Dermis blood vessel endothelial cell (primary cell): ENCODE measurements around the gene LIN37. TPM values are rescaled to one million over a fixed set of nuclear protein-coding genes. Genes with fewer than 3 reads are reported as not detected.

Source experiments
- DNase-seq: peaks from one replicate; pipeline ENCODE4 v3.0.0; 2010
- total RNA-seq: library from RNA; depleted of rRNA; stranded (reverse); fragments of >200 nt; gene quantifications from 2 replicates; pipeline ENCODE4 v1.2.3, GENCODE V29; 2014

The LIN37 gene
- total RNA-seq, 1 donor from 2014 or later = 8.2 TPM

- no peak for DNase-seq
Measured at GRCh38 chr19:35736913-35737886, 11.2 kb upstream of the LIN37 start.

DNA sequence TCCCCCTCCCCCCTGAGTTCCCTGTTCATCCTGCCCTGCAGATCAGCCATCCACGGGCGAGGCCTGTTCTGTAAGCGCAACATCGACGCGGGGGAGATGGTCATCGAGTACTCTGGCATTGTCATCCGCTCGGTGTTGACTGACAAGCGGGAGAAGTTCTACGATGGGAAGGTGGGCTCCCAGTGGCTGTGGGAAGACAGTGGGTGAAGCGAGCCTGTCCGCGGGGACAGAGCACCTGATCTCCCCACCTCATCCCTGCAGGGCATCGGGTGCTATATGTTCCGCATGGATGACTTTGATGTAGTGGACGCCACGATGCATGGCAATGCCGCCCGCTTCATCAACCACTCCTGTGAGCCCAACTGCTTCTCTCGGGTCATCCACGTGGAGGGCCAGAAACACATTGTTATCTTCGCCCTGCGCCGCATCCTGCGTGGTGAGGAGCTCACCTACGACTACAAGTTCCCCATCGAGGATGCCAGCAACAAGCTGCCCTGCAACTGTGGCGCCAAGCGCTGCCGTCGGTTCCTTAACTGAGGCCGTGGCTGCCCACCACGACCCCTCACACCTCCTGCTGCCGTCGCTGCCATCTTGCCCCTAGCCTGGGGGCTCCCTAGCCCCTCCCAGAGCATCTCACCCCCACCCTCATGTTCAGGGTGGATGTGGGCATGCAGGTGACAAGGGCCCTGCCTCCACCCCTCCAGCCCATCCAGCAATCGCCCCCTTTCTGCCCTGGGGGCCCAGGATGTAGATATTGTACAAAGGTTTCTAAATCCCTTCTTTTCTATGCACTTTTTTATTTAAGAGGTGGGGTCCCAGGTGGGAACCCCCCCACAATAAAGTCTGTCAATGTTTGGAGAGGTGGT lies 10.1 kb upstream of the LIN37 start:
- DNase-seq = no peak

DNA sequence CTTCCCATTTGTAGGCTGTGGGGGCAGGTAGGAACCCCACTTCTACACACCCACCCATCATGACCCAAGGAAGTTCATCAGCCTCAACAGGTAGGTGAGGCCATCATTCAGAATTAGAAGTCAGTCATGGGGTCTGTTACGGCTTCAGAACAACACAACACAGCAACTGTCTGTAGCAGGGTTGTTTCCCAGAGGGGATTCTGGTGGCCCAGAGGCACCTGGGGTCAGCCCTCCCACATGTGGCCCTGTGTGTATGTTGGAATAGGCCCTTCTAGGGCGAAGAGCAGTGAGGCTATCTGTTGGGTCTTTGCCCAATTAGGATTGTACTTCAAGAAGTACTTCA lies 9.5 kb upstream of the LIN37 start:
- no peak for DNase-seq

- DNase-seq = no peak
Measured at GRCh38 chr19:35739275-35740107, 8.9 kb upstream of the LIN37 start.

DNA sequence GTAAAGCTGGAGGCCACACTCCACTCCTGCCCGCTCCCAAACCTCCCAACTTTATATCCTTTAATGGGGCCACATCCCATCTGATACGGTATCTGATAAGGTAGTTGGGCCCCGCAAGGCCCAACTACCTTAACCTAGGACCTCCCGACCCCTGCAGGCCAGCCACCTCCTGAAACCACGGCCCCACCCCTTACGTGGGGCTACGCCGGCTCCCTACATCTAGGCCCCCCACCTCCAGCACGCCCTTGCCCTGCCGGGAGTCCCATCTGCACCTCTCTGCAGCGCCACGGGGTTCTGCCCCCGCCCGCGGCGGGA lies 8.3 kb upstream of the LIN37 start:
- DNase-seq = no peak

DNA sequence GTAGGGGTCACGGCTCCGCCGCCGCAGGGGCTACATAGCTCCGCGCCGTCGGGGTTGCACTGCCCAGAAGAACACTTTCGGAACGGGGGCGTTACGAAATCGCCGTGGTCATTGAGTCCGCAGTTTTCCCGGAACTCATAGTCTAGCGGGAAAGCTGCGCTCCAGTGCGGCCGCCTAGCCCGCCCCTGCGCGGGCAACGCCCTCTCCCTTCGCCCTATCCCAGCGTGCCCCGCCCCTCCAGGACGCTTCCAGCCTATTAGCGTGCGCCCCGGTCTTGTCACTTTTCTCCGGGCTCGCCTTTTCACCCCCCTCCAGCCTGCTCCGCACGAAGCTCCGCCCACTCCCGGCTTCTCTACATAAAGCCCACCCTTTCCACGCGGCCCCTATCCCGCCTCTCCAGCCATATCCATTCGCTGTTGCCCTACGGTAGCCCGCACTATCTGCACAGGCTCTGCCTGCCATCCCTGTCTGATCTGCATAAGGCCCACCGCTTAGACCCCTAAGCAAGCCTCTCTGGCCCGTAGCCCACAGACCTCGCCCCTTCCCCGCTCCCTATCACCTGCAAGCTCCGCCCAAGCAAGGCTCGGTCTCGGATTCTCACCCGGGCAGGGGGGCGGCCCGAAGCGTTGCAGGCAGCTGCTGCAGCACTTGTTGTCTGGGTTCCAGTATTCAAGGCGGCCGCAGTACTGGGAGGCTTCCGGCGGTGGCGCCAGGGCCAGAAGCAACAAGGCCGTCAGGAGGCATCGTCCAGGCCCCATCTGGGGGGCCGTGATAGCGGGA lies 7.8 kb upstream of the LIN37 start:
- peak; percentile 96 for DNase-seq

GRCh38 chr19:35741203-35741515 lies 7.2 kb upstream of the LIN37 start:
- DNase-seq = no peak

GRCh38 chr19:35742121-35742724 lies 6.2 kb upstream of the LIN37 start, which contains the start of gene IGFLR1:
IGFLR1 (minus strand) TSS chr19:35742452; CDS start chr19:35741180, 1,272 bp downstream.
- DNase-seq = no peak

DNA sequence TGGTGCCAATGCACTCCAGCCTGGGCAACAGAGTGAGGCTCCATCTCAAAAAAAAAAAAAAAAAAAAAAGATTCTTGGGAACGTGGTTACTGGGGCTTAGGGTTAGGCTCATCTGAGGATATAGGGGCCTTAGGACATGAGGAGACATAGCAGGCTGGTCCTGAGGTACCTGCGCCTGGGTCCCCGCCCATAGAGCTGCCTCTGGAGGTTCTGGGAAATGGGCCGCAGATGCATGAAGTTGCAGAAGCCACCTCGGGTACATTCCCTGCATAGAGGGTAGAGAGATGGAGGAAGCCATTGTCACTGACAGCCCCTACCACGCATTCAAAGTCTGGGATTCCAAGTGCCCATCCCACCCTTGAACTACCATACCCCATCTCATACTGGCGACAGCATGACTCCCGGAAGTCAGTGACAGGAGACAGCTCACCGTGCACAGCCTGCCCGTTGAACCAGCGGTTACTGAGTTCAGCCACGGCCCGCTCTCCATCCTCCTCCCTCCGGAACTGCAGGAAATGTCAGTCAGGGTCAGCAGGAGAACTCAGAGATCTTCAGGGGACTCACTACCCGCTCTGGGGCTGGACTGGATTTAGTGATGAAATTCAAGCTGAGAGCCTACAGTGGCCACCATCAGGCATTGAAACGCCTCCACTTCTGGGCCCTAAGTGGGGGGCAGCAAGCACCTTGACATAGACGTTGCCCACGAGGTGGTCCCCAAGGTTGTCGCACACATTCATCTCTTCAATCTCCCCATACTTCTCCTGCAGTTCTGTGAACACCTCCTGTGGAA lies 4.5 kb upstream of the LIN37 start:
- no peak for DNase-seq

DNA sequence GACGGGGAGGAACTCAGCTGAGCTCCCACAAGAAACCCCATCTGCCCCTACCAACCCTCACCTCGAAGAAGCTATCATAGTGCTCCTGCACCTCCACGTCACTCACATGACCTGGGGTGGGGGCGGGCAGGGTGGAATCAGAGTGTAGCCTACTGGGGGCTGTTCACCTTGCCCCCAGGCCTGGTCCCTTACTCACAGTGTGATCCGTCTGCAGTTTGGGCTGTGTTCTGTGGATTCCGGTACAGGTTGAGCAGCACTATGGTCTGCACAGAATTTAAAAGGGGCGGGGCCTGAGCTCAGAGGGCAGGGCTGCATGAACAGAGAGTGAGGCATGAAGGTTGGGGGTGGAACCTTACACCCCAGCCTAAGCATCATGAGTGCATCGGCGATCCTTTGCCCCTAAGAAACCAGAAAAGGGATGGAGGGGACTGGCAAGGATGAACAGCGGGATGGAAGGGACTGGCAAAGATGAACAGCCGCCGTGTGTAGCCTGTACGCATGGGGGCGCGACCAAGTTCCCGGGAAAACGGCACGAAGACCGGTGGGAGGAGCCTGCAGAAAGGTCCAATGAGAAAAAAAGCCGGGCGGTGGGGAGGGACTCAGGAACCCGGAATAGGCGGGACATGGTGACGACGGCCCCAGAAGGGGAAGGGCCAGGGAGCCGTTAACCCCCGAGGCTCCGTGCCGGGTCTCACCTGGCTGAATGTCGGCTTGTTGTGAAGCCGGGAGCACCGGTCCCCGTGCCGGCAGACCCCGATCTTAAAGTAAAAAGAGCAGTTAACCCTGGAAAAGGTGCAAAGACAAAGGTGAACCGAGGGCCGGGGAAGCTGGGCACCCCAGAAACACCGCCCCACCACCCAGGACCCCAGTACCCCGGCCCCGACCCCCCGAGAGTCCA lies 3.7 kb upstream of the LIN37 start:
- peak; percentile 97 for DNase-seq

DNA sequence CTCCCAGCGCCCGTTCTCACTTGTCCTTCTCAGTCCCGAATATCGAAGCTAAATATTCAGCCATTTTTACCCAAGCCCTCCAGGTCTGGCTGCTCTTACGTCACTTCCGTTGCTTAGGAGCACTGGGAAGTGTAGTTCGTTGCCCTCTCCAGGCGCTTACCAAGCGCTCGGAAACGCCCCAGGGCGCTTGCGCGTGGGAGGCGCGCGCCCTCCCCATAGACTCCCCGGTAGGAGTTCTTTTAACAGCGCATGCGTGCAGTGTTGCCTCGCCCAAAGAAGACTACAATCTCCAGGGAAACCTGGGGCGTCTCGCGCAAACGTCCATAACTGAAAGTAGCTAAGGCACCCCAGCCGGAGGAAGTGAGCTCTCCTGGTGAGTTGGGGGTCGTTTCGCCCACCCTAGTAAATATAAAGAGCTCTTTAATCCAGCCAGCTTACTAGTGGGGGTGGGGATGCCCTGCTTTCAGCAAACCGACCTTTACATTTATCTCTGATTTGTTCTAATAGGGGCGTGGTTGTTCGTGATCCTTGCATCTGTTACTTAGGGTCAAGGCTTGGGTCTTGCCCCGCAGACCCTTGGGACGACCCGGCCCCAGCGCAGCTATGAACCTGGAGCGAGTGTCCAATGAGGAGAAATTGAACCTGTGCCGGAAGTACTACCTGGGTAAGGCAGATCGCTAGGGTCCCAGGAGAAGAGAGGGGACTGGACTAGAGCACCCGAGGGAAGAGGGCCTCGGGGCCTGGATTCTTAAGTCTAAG lies 2.9 kb upstream of the LIN37 start, which contains the start of the genes PSENEN and U2AF1L4:
Gene PSENEN (plus strand): TSS at position 324 of the 759 bp plus-strand sequence. CDS start 280 bp downstream, at position 604.
Gene U2AF1L4 (minus strand): TSS at position 91 of the 759 bp plus-strand sequence. CDS start 27 bp downstream, at position 64.
- peak; percentile 100 for DNase-seq

- no peak for DNase-seq
Measured at GRCh38 chr19:35746087-35746462, 2.3 kb upstream of the LIN37 start.

GRCh38 chr19:35746531-35746930 lies 1.8 kb upstream of the LIN37 start:
- DNase-seq = no peak

- DNase-seq = no peak
Measured at GRCh38 chr19:35750167-35750566, 1.8 kb downstream of the LIN37 start.

DNA sequence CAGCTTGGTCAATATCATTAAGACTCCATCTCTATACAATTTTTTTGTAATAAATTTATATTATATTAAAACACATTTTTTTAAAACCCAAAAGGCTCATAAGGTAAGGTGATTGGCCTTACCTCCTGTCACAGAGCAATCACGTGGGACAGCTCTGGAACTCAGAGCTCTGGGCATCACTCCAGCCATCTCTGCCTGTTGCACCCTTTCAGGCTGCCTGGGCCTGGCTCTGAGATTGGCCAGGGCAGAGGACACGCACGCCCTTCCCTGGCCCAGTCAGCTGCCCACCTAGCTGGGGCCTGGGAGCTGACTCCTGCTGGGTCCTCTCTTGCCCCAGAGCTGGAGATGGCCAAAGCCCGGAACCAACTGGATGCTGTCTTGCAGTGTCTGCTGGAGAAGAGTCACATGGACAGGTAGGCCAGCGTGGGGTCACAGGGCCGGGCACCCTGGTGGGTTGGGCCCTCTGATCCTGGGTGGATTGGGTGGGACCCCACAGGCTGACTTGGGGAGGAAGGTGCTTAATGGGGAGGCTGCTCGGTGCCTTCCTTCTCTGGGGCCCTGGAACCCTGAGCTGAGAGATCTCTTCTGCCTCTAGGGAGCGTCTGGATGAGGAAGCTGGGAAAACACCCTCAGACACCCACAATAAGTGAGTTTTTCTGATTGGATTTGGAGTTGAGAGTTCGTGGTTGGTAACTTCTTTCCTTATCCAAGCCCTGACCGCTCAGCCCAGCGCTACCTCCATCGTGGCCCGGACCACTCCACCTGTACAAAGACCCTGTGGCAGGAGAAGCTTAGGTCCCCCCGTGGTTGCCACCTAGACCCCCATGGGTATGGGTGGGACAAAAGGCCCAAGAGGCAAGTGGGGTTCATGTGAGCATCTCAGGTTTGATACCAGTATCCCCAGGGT lies 3.7 kb downstream of the LIN37 start:
- no peak for DNase-seq

- no peak for DNase-seq
Measured at GRCh38 chr19:35752746-35753350, 4.5 kb downstream of the LIN37 start.
